Endodermal cell (in vitro differentiated cells): ENCODE measurements around the gene MYO1B. TPM values are rescaled to one million over a fixed set of nuclear protein-coding genes. Genes with fewer than 3 reads are reported as not detected.

Experiments used
- DNase-seq: peaks from one replicate; pipeline ENCODE4 v3.0.0-alpha.2; 2017
- H3K27ac ChIP-seq: 2 replicates; pipeline ENCODE4 v1.5.1; 2013; ENCODE audit warnings: mild to moderate bottlenecking, low read depth, low read length, moderate library complexity
- H3K27me3 ChIP-seq: 2 replicates; pipeline ENCODE4 v1.6.1; 2013; ENCODE audit warnings: mild to moderate bottlenecking, low read length, moderate library complexity; ENCODE audit not compliant: insufficient read depth, control insufficient read depth, poor library complexity, severe bottlenecking
- H3K36me3 ChIP-seq: 2 replicates; pipeline ENCODE4 v1.7.0; 2013; ENCODE audit warnings: mild to moderate bottlenecking, low read length, moderate library complexity; ENCODE audit not compliant: control insufficient read depth, insufficient read depth
- H3K4me1 ChIP-seq: one replicate; pipeline ENCODE4 v1.7.0; 2013; ENCODE audit warnings: low read length; ENCODE audit not compliant: control insufficient read depth, insufficient read depth
- H3K4me3 ChIP-seq: 2 replicates; pipeline ENCODE4 v1.5.1; 2013; ENCODE audit warnings: mild to moderate bottlenecking, low read length, moderate library complexity
- H3K9ac ChIP-seq: 2 replicates; pipeline ENCODE4 v1.6.1; 2013; ENCODE audit warnings: mild to moderate bottlenecking, low read length, moderate library complexity; ENCODE audit not compliant: poor library complexity, severe bottlenecking; ENCODE audit errors: extremely low read depth
- H3K9me3 ChIP-seq: 2 replicates; pipeline ENCODE4 v1.6.1; 2013; ENCODE audit warnings: mild to moderate bottlenecking, low read length, moderate library complexity; ENCODE audit not compliant: control insufficient read depth
- H3K27ac Mint-ChIP-seq: 2 replicates; pipeline ENCODE4 v1.8.0; 2020; ENCODE audit warnings: mixed read lengths
- H3K27me3 Mint-ChIP-seq: 2 replicates; pipeline ENCODE4 v1.8.0; 2021; ENCODE audit warnings: mild to moderate bottlenecking, mixed read lengths; ENCODE audit not compliant: insufficient read depth
- H3K36me3 Mint-ChIP-seq: 2 replicates; pipeline ENCODE4 v1.8.0; 2020; ENCODE audit warnings: low read depth, mixed read lengths
- H3K4me1 Mint-ChIP-seq: 2 replicates; pipeline ENCODE4 v1.8.0; 2020; ENCODE audit warnings: mixed read lengths
- H3K4me3 Mint-ChIP-seq: 2 replicates; pipeline ENCODE4 v1.8.0; 2020; ENCODE audit warnings: mild to moderate bottlenecking, moderate library complexity, mixed read lengths
- H3K9me3 Mint-ChIP-seq: 2 replicates; pipeline ENCODE4 v1.8.0; 2020; ENCODE audit warnings: mild to moderate bottlenecking, mixed read lengths
- WGBS, 2 experiments: methylation state at CpG; one replicate each; pipeline versions ENCODE4 v1.1.5 to v1.1.7; 2013; ENCODE audit warnings: missing lambda C conversion rate in 2 of 2, mixed read lengths in 1 of 2; ENCODE audit not compliant: insufficient coverage in 1 of 2, insufficient read length in 1 of 2; 5-methylcytosine and 5-hydroxymethylcytosine counted together
- total RNA-seq, 2 donors: library from RNA; stranded (reverse); fragmentation: NEBNext Ultra II Directional in 1 of 2; extraction: Animal tissue kit (Norgen Biotek cat#: 25700) in 1 of 2; gene quantifications; 2 replicates in 1 of 2; 3 replicates in 1 of 2; pipeline ENCODE4 v1.2.1, GENCODE V29; 2021
- TF ChIP-seq, protein P1 (sequence below): fragments of 200-600 bp; sonication (generic); conservative IDR thresholded peaks from 2 replicates; pipeline ENCODE4 v1.5.0; 2021; ENCODE audit warnings: antibody characterized with exemption, mild to moderate bottlenecking

The MYO1B gene
- total RNA-seq, 2 donors from 2014 or later: 145 to 154 TPM

DNA sequence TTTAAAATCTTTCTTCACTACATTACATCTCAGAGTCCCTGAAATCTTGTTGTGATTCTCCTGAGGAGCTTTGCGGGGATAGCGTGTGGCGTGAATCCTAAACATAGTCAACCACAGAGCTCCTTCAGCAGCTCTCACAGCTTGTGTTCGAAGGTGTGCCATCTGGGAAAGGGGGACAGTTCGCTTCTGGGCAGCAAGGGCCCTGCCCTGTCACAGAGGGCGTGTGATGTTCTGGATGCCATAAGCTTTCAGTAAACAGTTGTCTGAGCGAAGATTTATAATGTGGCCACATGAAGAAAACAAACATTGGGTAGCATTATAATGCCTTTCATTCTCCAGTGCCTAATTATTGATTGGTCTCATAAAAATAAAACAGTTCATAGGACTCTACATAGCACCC, 172.5 kb downstream of the MYO1B start:
- no peak overlapping the region for H3K4me3 Mint-ChIP-seq
- H3K4me3 ChIP-seq: no peak overlapping the region
- no peak overlapping the region for H3K27ac Mint-ChIP-seq
- no peak for DNase-seq
- H3K36me3 ChIP-seq: peaks cover 88% of the 10 kb centered on the region
- no peaks in the 10 kb centered on the region for H3K27me3 ChIP-seq
- TF ChIP-seq, protein P1, sequence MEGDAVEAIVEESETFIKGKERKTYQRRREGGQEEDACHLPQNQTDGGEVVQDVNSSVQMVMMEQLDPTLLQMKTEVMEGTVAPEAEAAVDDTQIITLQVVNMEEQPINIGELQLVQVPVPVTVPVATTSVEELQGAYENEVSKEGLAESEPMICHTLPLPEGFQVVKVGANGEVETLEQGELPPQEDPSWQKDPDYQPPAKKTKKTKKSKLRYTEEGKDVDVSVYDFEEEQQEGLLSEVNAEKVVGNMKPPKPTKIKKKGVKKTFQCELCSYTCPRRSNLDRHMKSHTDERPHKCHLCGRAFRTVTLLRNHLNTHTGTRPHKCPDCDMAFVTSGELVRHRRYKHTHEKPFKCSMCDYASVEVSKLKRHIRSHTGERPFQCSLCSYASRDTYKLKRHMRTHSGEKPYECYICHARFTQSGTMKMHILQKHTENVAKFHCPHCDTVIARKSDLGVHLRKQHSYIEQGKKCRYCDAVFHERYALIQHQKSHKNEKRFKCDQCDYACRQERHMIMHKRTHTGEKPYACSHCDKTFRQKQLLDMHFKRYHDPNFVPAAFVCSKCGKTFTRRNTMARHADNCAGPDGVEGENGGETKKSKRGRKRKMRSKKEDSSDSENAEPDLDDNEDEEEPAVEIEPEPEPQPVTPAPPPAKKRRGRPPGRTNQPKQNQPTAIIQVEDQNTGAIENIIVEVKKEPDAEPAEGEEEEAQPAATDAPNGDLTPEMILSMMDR: no peak
- no peak overlapping the region for H3K27ac ChIP-seq
- H3K9me3 ChIP-seq: no peaks in the 10 kb centered on the region
- H3K4me1 ChIP-seq: no peaks in the 10 kb centered on the region
- 95 to 96% methylated on average over 5 to 7 of the region's 7 CpGs for WGBS, 2 experiments
- no peak overlapping the region for H3K9ac ChIP-seq
- H3K9me3 Mint-ChIP-seq: no peaks in the 10 kb centered on the region
- no peaks in the 10 kb centered on the region for H3K4me1 Mint-ChIP-seq
- H3K27me3 Mint-ChIP-seq: no peaks in the 10 kb centered on the region
- peaks cover 72% of the 10 kb centered on the region for H3K36me3 Mint-ChIP-seq

DNA sequence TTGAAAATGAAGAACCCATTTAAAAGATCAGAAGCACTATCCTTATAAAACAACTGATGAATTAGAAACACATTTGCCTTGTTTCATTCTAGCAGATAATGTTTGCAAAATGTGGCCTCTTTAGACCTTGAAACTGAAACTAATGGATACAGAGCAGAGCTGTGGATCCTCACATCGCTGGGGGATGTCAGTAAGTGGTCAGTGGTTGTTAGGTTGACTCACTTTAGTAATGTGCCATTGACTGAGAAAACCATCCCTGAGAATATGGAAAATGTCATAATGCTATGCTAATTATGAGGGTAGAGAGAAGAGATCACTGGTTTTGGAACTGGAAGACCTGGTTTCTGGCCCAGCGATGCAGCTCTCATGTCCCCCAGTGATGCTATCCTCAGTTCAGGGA, 176.7 kb downstream of the MYO1B start:
- no peak overlapping the region for H3K4me3 Mint-ChIP-seq
- Histone ChIP-seq H3K9ac (no peak overlapping the region), H3K27ac (no peak overlapping the region), H3K9me3 (no peaks in the 10 kb centered on the region), H3K36me3 (peaks cover 81% of the 10 kb centered on the region), H3K4me3 (no peak overlapping the region), H3K4me1 (no peaks in the 10 kb centered on the region), H3K27me3 (no peaks in the 10 kb centered on the region)
- WGBS, 2 experiments: 90 to 99% methylated on average over 2 of the region's 2 CpGs
- H3K27ac Mint-ChIP-seq: no peak overlapping the region
- peaks cover 64% of the 10 kb centered on the region for H3K36me3 Mint-ChIP-seq
- H3K4me1 Mint-ChIP-seq: no peaks in the 10 kb centered on the region
- DNase-seq: no peak
- TF ChIP-seq, protein P1: no peak
- H3K9me3 Mint-ChIP-seq: no peaks in the 10 kb centered on the region
- H3K27me3 Mint-ChIP-seq: no peaks in the 10 kb centered on the region

DNA sequence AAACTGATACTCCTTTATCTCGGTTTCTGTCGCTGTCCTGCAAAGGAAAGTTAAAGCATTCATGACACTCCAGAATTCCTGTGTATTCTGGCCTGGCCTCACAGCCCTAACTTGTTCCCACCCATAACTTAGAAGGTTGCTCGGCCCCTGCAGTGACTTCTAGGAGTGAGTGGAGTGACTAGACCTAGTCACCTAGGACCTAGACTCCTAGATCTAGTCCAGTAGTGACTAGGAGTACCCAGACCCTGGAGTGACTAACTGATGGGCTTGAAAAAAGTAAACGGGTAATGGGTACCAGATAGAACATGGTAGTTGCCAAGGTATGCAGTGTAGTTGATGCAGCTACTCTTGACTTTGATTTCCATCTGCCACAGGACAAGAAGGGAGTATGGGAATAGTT, 181.8 kb downstream of the MYO1B start:
- 94 to 95% methylated on average over 3 to 4 of the region's 4 CpGs for WGBS, 2 experiments
- DNase-seq: no peak
- peaks cover 42% of the 10 kb centered on the region for H3K36me3 ChIP-seq
- Mint-ChIP-seq H3K4me3 (no peak overlapping the region), H3K9me3 (no peaks in the 10 kb centered on the region), H3K4me1 (no peaks in the 10 kb centered on the region), H3K27me3 (no peaks in the 10 kb centered on the region), H3K27ac (no peak overlapping the region), H3K36me3 (peaks cover 32% of the 10 kb centered on the region)
- no peaks in the 10 kb centered on the region for H3K9me3 ChIP-seq
- H3K27me3 ChIP-seq: no peaks in the 10 kb centered on the region
- no peak overlapping the region for H3K9ac ChIP-seq
- no peak overlapping the region for H3K4me3 ChIP-seq
- no peaks in the 10 kb centered on the region for H3K4me1 ChIP-seq
- H3K27ac ChIP-seq: no peak overlapping the region
- TF ChIP-seq, protein P1: no peak
